ENCODE measurements around the gene LRRC25.

DNA sequence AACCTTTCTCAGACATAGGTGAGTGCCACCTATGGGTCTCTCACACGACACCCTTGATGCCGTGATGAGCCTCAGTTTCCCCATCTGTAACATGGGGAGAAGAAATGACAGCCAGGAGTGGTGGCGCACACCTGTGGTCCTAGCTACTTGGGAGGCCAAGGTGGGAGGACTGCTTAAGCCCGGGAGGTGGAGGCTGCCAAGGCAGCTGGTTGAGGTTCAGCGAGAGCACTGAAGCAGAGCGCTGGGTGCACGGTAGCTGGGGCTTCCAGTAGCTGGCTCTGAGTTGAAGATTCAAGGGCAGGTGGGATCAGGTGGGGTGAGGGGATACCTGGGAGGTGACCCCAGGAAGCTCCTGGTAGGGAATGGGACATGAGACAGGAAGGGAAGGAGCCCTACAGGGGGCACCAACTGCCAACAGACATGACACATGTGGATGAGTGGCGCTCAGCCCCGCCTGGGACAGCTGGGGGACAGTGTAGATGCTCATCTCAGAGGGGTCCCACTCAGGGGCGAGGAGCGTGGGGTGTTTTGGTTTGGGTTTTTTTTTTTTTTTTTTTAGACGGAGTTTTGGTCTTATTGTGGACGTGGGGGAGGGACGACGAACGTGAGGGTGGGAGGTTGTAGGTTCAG lies 15.3 kb upstream of the LRRC25 start:
- TF ChIP-seq, protein P1, sequence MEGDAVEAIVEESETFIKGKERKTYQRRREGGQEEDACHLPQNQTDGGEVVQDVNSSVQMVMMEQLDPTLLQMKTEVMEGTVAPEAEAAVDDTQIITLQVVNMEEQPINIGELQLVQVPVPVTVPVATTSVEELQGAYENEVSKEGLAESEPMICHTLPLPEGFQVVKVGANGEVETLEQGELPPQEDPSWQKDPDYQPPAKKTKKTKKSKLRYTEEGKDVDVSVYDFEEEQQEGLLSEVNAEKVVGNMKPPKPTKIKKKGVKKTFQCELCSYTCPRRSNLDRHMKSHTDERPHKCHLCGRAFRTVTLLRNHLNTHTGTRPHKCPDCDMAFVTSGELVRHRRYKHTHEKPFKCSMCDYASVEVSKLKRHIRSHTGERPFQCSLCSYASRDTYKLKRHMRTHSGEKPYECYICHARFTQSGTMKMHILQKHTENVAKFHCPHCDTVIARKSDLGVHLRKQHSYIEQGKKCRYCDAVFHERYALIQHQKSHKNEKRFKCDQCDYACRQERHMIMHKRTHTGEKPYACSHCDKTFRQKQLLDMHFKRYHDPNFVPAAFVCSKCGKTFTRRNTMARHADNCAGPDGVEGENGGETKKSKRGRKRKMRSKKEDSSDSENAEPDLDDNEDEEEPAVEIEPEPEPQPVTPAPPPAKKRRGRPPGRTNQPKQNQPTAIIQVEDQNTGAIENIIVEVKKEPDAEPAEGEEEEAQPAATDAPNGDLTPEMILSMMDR (IDR thresholded peaks at IDR 0.05; ENCODE audit: insufficient read depth, low read depth, low read length), result no peak
- no peak for TF ChIP-seq EZH2 (IDR thresholded peaks at IDR 0.05; ENCODE audit: insufficient read depth, low read length)

Measured in astrocyte (in vitro differentiated cells and primary cell).